Mucosa of stomach (tissue), 1 donor: Measurements from ENCODE around the gene FXR2.
"Not testable (repeated sequence)": the region's sequence is repeated elsewhere in the genome, so short reads cannot be mapped to it uniquely, and the experiment has no call there.

Source experiments
- H3K27me3 ChIP-seq: one replicate; pipeline ENCODE4 v1.7.0; 2013; ENCODE audit warnings: mild to moderate bottlenecking, low read length; ENCODE audit not compliant: control insufficient read depth, insufficient read depth
- H3K36me3 ChIP-seq: one replicate; pipeline ENCODE4 v1.7.0; 2013; ENCODE audit warnings: low read length; ENCODE audit not compliant: control insufficient read depth, insufficient read depth
- H3K4me1 ChIP-seq: one replicate; pipeline ENCODE4 v1.7.0; 2013; ENCODE audit warnings: mild to moderate bottlenecking, low read length; ENCODE audit not compliant: control insufficient read depth, insufficient read depth
- H3K4me3 ChIP-seq: one replicate; pipeline ENCODE4 v1.7.0; 2013; ENCODE audit warnings: low read length
- H3K9ac ChIP-seq: one replicate; pipeline ENCODE4 v1.7.0; 2013; ENCODE audit warnings: mild to moderate bottlenecking, low read length, moderate library complexity
- H3K9me3 ChIP-seq: one replicate; pipeline ENCODE4 v1.7.0; 2013; ENCODE audit warnings: mild to moderate bottlenecking, low read length, moderate library complexity; ENCODE audit not compliant: control insufficient read depth
- donor health status: Pancreatic carcinoma.

Gene FXR2

GRCh38 chr17:7626307-7626706 is 11.6 kb upstream of the FXR2 start:
- no peaks in the 10 kb centered on the region for H3K27me3 ChIP-seq
- no peaks in the 10 kb centered on the region for H3K9me3 ChIP-seq
- H3K4me1 ChIP-seq = peaks cover 7% of the 10 kb centered on the region
- no peak overlapping the region for H3K4me3 ChIP-seq
- no peaks in the 10 kb centered on the region for H3K36me3 ChIP-seq
- no peak overlapping the region for H3K9ac ChIP-seq

DNA sequence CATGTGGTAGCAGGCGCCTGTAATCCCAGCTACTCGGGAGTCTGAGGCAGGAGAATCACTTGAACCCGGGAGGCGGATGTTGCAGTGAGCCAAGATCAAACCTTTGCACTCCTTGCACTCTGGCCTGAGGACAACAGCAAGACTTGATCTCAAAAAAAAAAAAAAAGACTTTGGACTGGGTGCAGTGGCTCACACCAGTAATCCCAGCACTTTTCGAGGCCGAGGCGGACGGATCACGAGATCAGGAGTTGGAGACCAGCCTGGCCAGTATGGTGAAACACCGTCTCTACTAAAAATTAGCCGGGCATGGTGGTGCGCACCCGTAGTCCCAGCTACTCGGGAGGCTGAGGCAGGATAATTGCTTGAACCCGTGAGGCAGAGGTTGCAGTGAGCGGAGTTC is 11.1 kb upstream of the FXR2 start:
- H3K9ac ChIP-seq, H3K4me3 ChIP-seq: not testable (repeated sequence)

GRCh38 chr17:7623661-7624060 is 9.0 kb upstream of the FXR2 start:
- Histone ChIP-seq H3K36me3 (no peaks in the 10 kb centered on the region), H3K4me3 (no peak overlapping the region), H3K4me1 (peaks cover 6% of the 10 kb centered on the region), H3K27me3 (no peaks in the 10 kb centered on the region), H3K9ac (no peak overlapping the region), H3K9me3 (no peaks in the 10 kb centered on the region)

More for the DNA sequence above, 11.1 kb upstream of the FXR2 start:
- not testable (repeated sequence) for H3K9me3 ChIP-seq, H3K27me3 ChIP-seq, H3K4me1 ChIP-seq, H3K36me3 ChIP-seq

DNA sequence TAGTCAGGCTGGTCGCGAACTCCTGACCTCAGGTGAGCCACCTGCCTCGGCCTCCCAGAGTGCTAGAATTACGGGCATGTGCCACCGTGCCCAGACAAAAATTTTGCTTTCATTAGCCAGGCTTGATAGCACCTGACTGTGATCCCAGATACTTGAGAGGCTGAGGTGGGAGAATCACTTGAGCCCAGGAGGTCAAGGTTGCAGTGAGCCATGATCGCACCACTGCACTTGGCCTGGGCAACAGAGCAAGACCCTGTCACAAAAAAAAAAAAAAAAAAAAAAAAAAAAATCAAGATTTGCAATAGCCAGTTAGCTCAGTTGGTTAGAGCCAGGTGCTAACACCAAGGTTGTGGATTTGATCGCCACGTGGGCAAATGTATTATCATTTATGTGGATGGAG is 6.1 kb upstream of the FXR2 start:
- no peaks in the 10 kb centered on the region for H3K9me3 ChIP-seq
- no peak overlapping the region for H3K4me3 ChIP-seq
- H3K27me3 ChIP-seq = no peaks in the 10 kb centered on the region
- no peaks in the 10 kb centered on the region for H3K4me1 ChIP-seq
- no peaks in the 10 kb centered on the region for H3K36me3 ChIP-seq
- H3K9ac ChIP-seq = no peak overlapping the region

DNA sequence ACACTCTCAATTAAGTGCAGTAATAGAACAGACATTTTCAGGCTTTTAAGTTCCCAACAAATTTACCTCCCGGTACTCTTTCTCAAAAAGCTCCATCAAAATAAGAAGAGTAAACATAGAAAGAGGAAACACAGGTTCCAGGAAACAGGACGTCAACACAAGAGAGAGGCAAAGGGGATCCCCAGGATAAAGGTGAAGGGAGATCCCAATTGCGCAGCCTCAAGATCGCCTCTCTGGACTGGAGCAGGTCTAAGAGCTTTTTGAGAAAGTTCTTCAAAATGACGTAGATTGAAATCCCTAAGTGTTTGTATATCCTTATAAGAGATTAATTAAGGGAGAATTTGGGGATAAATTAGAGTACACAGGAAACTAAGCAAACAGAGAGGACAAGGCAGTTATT is 3.9 kb upstream of the FXR2 start:
- Histone ChIP-seq H3K4me3 (no peak overlapping the region), H3K4me1 (peaks cover 4% of the 10 kb centered on the region), H3K36me3 (no peaks in the 10 kb centered on the region), H3K9ac (no peak overlapping the region), H3K27me3 (no peaks in the 10 kb centered on the region), H3K9me3 (no peaks in the 10 kb centered on the region)

DNA sequence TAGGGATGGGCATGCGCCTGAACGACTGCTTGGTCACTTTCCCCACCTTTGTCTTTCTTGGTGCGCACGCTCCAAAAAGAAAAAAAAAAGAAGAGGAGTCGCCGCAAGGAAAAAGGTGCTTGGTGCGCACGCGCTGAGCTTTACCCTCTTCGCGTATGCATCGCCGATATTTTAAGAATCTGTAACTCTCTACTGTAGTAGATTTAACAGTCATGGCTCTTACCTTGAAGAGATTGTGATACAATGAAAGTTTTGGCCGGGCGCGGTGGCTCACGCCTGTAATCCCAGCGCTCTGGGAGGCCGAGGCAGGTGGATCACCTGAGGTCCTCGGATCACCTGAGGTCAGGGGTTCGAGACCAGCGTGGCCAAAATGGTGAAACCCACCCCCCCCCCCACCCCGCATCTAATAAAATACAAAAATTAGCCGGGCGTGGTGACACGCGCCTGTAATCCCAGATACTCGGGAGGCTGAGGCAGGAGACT is 609 bp upstream of the FXR2 start:
- no peaks in the 10 kb centered on the region for H3K27me3 ChIP-seq
- H3K4me1 ChIP-seq = peaks cover 19% of the 10 kb centered on the region
- no peak overlapping the region for H3K9ac ChIP-seq
- H3K9me3 ChIP-seq = no peaks in the 10 kb centered on the region
- H3K4me3 ChIP-seq = no peak overlapping the region
- no peaks in the 10 kb centered on the region for H3K36me3 ChIP-seq

DNA sequence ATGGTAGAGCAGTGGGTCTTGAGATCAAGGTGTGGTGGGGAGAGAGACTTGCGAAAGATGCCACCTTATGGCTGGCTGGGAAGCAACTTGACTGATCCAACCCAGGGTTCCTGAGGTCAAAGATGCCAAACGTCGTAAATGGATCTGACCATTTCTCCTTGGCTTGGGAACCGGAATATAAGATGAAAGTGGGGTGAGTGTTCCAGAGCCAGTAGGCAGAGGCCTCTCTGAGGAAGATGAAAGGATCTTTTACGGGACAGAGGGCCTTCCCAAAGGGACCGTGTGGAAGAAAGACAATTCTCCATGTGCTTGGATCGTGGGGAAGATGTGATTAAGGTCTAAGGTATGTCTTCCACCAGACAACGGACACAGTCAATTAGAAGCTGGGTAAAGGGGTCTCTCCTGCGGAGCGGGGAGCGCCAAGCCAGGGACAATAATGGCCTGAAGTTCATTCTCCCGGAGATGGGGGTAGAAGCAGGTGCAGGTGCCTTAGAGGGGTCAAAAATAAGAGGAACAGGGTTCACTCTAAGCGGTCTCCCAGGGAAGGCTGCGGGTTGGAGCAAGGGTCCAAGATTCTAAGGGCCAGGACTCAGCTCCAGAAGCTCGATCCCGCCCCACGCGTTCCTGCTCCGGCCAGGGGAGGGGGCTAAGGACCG is 800 bp downstream of the FXR2 start:
- peaks cover 19% of the 10 kb centered on the region for H3K4me1 ChIP-seq
- no peaks in the 10 kb centered on the region for H3K36me3 ChIP-seq
- no peaks in the 10 kb centered on the region for H3K9me3 ChIP-seq
- no peaks in the 10 kb centered on the region for H3K27me3 ChIP-seq
- H3K4me3 ChIP-seq = peak overlapping the region; percentile 16
- peak overlapping the region; percentile 88 for H3K9ac ChIP-seq

DNA sequence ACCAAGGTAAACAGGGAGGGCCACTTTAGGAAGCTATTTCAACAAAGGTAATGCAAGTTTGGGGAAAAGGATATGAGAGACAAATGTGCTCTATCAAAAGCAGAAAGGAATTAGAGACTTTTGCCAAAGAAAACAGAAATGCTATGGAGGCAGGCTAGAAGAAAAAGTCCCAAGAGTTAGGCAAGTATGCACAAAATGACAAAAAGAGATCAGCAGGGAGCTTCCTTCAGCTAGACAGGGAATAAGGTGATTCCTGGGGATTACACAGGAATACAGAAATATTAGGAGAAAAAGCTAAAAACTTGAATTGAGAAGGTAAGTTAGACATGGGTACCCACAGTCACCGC is 2.4 kb downstream of the FXR2 start:
- no peaks in the 10 kb centered on the region for H3K36me3 ChIP-seq
- peaks cover 19% of the 10 kb centered on the region for H3K4me1 ChIP-seq
- H3K27me3 ChIP-seq = no peaks in the 10 kb centered on the region
- no peak overlapping the region for H3K4me3 ChIP-seq
- H3K9ac ChIP-seq = no peak overlapping the region
- H3K9me3 ChIP-seq = no peaks in the 10 kb centered on the region

DNA sequence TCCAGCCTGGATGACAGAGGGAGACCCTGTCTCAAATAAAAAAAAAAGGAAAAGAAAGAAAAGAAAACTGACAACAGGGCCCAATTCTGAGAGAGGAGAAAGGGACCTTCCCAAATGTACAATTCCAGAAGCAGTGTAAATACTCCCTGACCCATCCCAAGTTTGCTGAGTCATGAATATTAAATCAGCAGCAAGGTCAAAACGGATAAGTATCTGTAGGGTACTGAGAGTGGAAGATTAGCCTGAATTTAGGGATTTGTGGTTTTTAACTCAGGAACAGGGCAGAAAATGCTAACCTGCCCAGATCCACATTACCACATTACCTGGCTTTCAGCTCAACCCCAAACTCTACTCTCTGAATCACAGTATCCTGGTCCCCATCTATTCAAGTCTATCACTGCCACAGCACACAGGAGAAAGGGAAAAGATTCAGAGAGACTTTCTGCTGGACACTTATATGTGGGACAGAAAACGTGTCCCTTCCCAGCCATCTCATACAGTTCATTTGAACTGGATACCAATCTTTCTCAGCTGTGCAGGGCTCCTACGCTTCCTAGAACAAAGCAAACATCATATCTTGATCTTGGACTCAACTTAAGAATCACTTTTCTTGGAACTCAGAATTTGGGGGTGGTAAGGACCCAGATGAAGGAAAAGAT is 2.9 kb downstream of the FXR2 start:
- H3K36me3 ChIP-seq = no peaks in the 10 kb centered on the region
- H3K27me3 ChIP-seq = no peaks in the 10 kb centered on the region
- H3K4me1 ChIP-seq = peaks cover 19% of the 10 kb centered on the region
- H3K9ac ChIP-seq = no peak overlapping the region
- H3K4me3 ChIP-seq = no peak overlapping the region
- H3K9me3 ChIP-seq = no peaks in the 10 kb centered on the region

DNA sequence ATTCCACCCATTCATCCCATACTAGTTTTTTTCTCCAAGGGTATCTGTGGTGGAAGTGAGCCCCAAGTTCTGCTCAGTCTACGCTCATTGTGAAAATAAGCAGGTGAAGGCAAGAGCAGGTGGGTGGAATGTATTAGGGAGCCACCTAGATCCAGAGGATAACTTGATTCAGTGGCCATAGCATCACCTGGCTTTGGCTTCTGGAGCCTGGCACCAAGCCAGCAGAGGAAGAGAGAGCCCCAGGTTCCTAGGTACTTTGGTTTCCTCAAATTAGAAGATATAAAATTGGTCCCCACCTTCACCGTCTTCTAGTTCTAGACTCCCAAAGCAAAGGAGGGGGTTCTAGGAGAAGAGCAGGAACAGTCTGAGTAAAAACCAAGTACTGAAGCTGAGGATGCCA is 4.1 kb downstream of the FXR2 start:
- Histone ChIP-seq H3K36me3 (no peaks in the 10 kb centered on the region), H3K9me3 (no peaks in the 10 kb centered on the region), H3K27me3 (no peaks in the 10 kb centered on the region), H3K4me1 (peaks cover 19% of the 10 kb centered on the region), H3K9ac (no peak overlapping the region), H3K4me3 (no peak overlapping the region)

- no peaks in the 10 kb centered on the region for H3K36me3 ChIP-seq
- H3K4me3 ChIP-seq = no peak overlapping the region
- no peaks in the 10 kb centered on the region for H3K27me3 ChIP-seq
- no peaks in the 10 kb centered on the region for H3K4me1 ChIP-seq
- no peak overlapping the region for H3K9ac ChIP-seq
- no peaks in the 10 kb centered on the region for H3K9me3 ChIP-seq
These were observed 8.4 kb downstream of the FXR2 start for GRCh38 chr17:7606280-7606679.

GRCh38 chr17:7597561-7597960 is 17.1 kb downstream of the FXR2 start:
- H3K4me1 ChIP-seq, H3K27me3 ChIP-seq, H3K9me3 ChIP-seq, H3K9ac ChIP-seq, H3K4me3 ChIP-seq: not testable (repeated sequence)
- H3K36me3 ChIP-seq = peaks cover 14% of the 10 kb centered on the region
